ENCODE data around the gene ENTHD1.

Gene ENTHD1

GRCh38 chr22:39712081-39712480 lies 181.5 kb downstream of the ENTHD1 start:
- DNase-seq, result no peak

- no peak for DNase-seq
These were observed 183.0 kb downstream of the ENTHD1 start for GRCh38 chr22:39710380-39711150.

GRCh38 chr22:39707816-39708215 lies 185.7 kb downstream of the ENTHD1 start:
- no peak for DNase-seq

- no peak for DNase-seq
These were observed 186.2 kb downstream of the ENTHD1 start for GRCh38 chr22:39707351-39707750.

GRCh38 chr22:39706376-39707140 lies 187.0 kb downstream of the ENTHD1 start:
- no peak for DNase-seq

- no peak for DNase-seq
These were observed 188.2 kb downstream of the ENTHD1 start for GRCh38 chr22:39705386-39705785.

- no peak for DNase-seq
These were observed 189.5 kb downstream of the ENTHD1 start for GRCh38 chr22:39703928-39704639.

GRCh38 chr22:39703091-39703490 lies 190.5 kb downstream of the ENTHD1 start:
- no peak for DNase-seq

- DNase-seq, result no peak
These were observed 193.0 kb downstream of the ENTHD1 start for GRCh38 chr22:39700565-39700964.

GRCh38 chr22:39699631-39700360 lies 193.8 kb downstream of the ENTHD1 start:
- no peak for DNase-seq

- no peak for DNase-seq
These were observed 195.7 kb downstream of the ENTHD1 start for GRCh38 chr22:39697790-39698430.

- no peak for DNase-seq
These were observed 199.5 kb downstream of the ENTHD1 start for GRCh38 chr22:39693943-39694500.

Data from NCI-H1048 (cell line).